IMR-90 (cell line): ENCODE data around the gene COL4A2. TPM values are rescaled to one million over a fixed set of nuclear protein-coding genes. Genes with fewer than 3 reads are reported as not detected.

Experiments used
- ATAC-seq: fragments of 200-7000 bp; cut with Tn5 transposase; 2 replicates; pipeline ENCODE4 v1.9.1; 2020; ENCODE audit warnings: low read depth, mild to moderate bottlenecking, moderate library complexity
- BruUV-seq: library from RNA; stranded (reverse); fragments of 400-500 nt; replicated peaks from 2 replicates; lab custom pipeline; 2021; lab: Mats Ljungman, UMichigan
- CTCF ChIA-PET: fragments of 300-600 bp; formaldehyde crosslinking; extraction: SDS; loops from one replicate; lab custom pipeline; 2021; ENCODE audit warnings: antibody characterized with exemption; lab: Yijun Ruan, JAX
- POLR2A ChIA-PET: fragments of 300-600 bp; sonication (Branson Sonifier 250); formaldehyde crosslinking; loops from one replicate; lab custom pipeline; 2022; ENCODE audit warnings: antibody characterized with exemption; ENCODE audit not compliant: unreplicated experiment; lab: Charles Lee
- DNase-seq: peaks from one replicate; pipeline ENCODE4 v3.0.0; 2013
- H2AFZ ChIP-seq: replicated peaks from 2 replicates; pipeline ENCODE3; 2013; ENCODE audit warnings: low read length, mild to moderate bottlenecking; ENCODE audit not compliant: poor library complexity
- H2AK5ac ChIP-seq: 2 replicates; pipeline ENCODE4 v1.6.1; 2013; ENCODE audit warnings: low read depth, low read length, inconsistent platforms
- H2AK9ac ChIP-seq: replicated peaks from 2 replicates; pipeline ENCODE3; 2013; ENCODE audit warnings: mild to moderate bottlenecking, low read depth, low read length, moderate library complexity; ENCODE audit not compliant: poor library complexity
- H2BK120ac ChIP-seq: 2 replicates; pipeline ENCODE4 v1.6.1; 2013; ENCODE audit warnings: low read depth, low read length, inconsistent platforms
- H2BK15ac ChIP-seq: 3 replicates; pipeline ENCODE4 v1.6.1; 2013; ENCODE audit warnings: low read depth, low read length, inconsistent platforms
- H2BK20ac ChIP-seq: 2 replicates; pipeline ENCODE4 v1.6.1; 2013; ENCODE audit warnings: low read depth, mild to moderate bottlenecking, inconsistent platforms, low read length, moderate library complexity
- H2BK5ac ChIP-seq: 2 replicates; pipeline ENCODE4 v1.6.1; 2013; ENCODE audit warnings: mild to moderate bottlenecking, low read depth, low read length, inconsistent platforms; ENCODE audit not compliant: poor library complexity, severe bottlenecking
- H3K14ac ChIP-seq: replicated peaks from 2 replicates; pipeline ENCODE4 v1.6.1; 2013; ENCODE audit warnings: low read depth, low read length, inconsistent platforms
- H3K18ac ChIP-seq: 2 replicates; pipeline ENCODE4 v1.6.1; 2013; ENCODE audit warnings: low read depth, low read length, control low read depth
- H3K23ac ChIP-seq: 2 replicates; pipeline ENCODE4 v1.6.1; 2013; ENCODE audit warnings: low read depth, low read length, inconsistent platforms
- H3K27ac ChIP-seq: 2 replicates; pipeline ENCODE4 v1.5.1; 2013; ENCODE audit warnings: mild to moderate bottlenecking, control low read depth, low read length; ENCODE audit not compliant: insufficient read depth
- H3K27me3 ChIP-seq: 2 replicates; pipeline ENCODE4 v1.6.1; 2013; ENCODE audit warnings: low read length; ENCODE audit not compliant: control insufficient read depth, insufficient read depth
- H3K36me3 ChIP-seq: 2 replicates; pipeline ENCODE4 v1.6.1; 2013; ENCODE audit warnings: low read length, mixed read lengths; ENCODE audit not compliant: control insufficient read depth, insufficient read depth
- H3K4ac ChIP-seq: 2 replicates; pipeline ENCODE4 v1.6.1; 2013; ENCODE audit warnings: low read depth, low read length, inconsistent platforms
- H3K4me1 ChIP-seq: 2 replicates; pipeline ENCODE4 v1.6.1; 2013; ENCODE audit warnings: low read length, mixed read lengths; ENCODE audit not compliant: control insufficient read depth, insufficient read depth
- H3K4me2 ChIP-seq: 2 replicates; pipeline ENCODE4 v1.6.1; 2013; ENCODE audit warnings: low read depth, mild to moderate bottlenecking, control low read depth, low read length, moderate library complexity
- H3K4me3 ChIP-seq: 2 replicates; pipeline ENCODE4 v1.5.1; 2013; ENCODE audit warnings: low read depth, mild to moderate bottlenecking, control low read depth, low read length, moderate library complexity; ENCODE audit not compliant: insufficient read depth
- H3K56ac ChIP-seq: 2 replicates; pipeline ENCODE4 v1.6.1; 2013; ENCODE audit warnings: low read length, inconsistent platforms; ENCODE audit not compliant: insufficient read depth; ENCODE audit errors: extremely low read depth
- H3K79me1 ChIP-seq, 2 experiments: 2 replicates each; pipeline ENCODE4 v1.6.1; 2013; ENCODE audit warnings: low read length in 2 of 2, inconsistent platforms in 1 of 2, low read depth in 1 of 2
- H3K9ac ChIP-seq: 2 replicates; pipeline ENCODE4 v1.6.1; 2013; ENCODE audit warnings: low read depth, low read length, control low read depth
- H3K9me1 ChIP-seq: 2 replicates; pipeline ENCODE4 v1.6.1; 2013; ENCODE audit warnings: low read length, inconsistent platforms; ENCODE audit not compliant: insufficient read depth
- H3K9me3 ChIP-seq: 2 replicates; pipeline ENCODE4 v1.6.1; 2013; ENCODE audit warnings: low read length; ENCODE audit not compliant: control insufficient read depth, insufficient read depth
- H4K20me1 ChIP-seq: 2 replicates; pipeline ENCODE4 v1.6.1; 2013; ENCODE audit warnings: low read length, inconsistent platforms; ENCODE audit not compliant: insufficient read depth
- H4K5ac ChIP-seq: 2 replicates; pipeline ENCODE4 v1.6.1; 2013; ENCODE audit warnings: mild to moderate bottlenecking, low read depth, low read length, control low read depth
- H4K8ac ChIP-seq, 2 experiments: 2 replicates each; pipeline ENCODE4 v1.6.1; 2013; ENCODE audit warnings: low read depth in 2 of 2, low read length in 2 of 2, control low read depth in 1 of 2, inconsistent platforms in 1 of 2
- H4K91ac ChIP-seq: 2 replicates; pipeline ENCODE4 v1.6.1; 2013; ENCODE audit warnings: low read depth, low read length, inconsistent platforms; ENCODE audit not compliant: insufficient read depth
- BHLHE40 ChIP-seq: fragments of 150-350 bp; IDR thresholded peaks from 2 replicates; pipeline ENCODE4 v1.6.1; 2016; ENCODE audit warnings: mild to moderate bottlenecking, low read depth, low read length
- CEBPB ChIP-seq: IDR thresholded peaks from 2 replicates; pipeline ENCODE4 v1.6.1; 2012; ENCODE audit warnings: low read depth, low read length, improper control_type of control experiment
- CHD1 ChIP-seq: IDR thresholded peaks from 2 replicates; pipeline ENCODE4 v1.6.1; 2012; ENCODE audit warnings: low read depth, low read length, improper control_type of control experiment
- FOS ChIP-seq: fragments of 150-350 bp; IDR thresholded peaks from 2 replicates; pipeline ENCODE4 v1.6.1; 2016; ENCODE audit warnings: low read depth, low read length
- MAFK ChIP-seq: IDR thresholded peaks from 2 replicates; pipeline ENCODE4 v1.6.1; 2012; ENCODE audit warnings: low read depth, low read length, improper control_type of control experiment
- MAZ ChIP-seq: IDR thresholded peaks from 2 replicates; pipeline ENCODE4 v1.6.1; 2012; ENCODE audit warnings: low read depth, mild to moderate bottlenecking, low read length, improper control_type of control experiment, moderate library complexity, borderline replicate concordance
- MXI1 ChIP-seq: IDR thresholded peaks from 2 replicates; pipeline ENCODE4 v1.6.1; 2012; ENCODE audit warnings: low read depth, mild to moderate bottlenecking, low read length, moderate library complexity, borderline replicate concordance
- NFE2L2 ChIP-seq: fragments of 150-350 bp; IDR thresholded peaks from 2 replicates; pipeline ENCODE4 v1.6.1; 2016; ENCODE audit warnings: low read depth, mild to moderate bottlenecking, low read length
- POLR2A ChIP-seq: IDR thresholded peaks from 2 replicates; pipeline ENCODE4 v1.6.1; 2012; ENCODE audit warnings: mild to moderate bottlenecking, low read depth, low read length
- RAD21 ChIP-seq: IDR thresholded peaks from 2 replicates; pipeline ENCODE4 v1.6.1; 2012; ENCODE audit warnings: low read length, improper control_type of control experiment
- RCOR1 ChIP-seq: IDR thresholded peaks from 2 replicates; pipeline ENCODE4 v1.6.1; 2012; ENCODE audit warnings: mild to moderate bottlenecking, low read length, improper control_type of control experiment; ENCODE audit not compliant: insufficient replicate concordance
- RFX5 ChIP-seq: IDR thresholded peaks from 2 replicates; pipeline ENCODE4 v1.8.0; 2012; ENCODE audit warnings: low read depth, mild to moderate bottlenecking, low read length, moderate library complexity
- SMC3 ChIP-seq: fragments of 150-350 bp; IDR thresholded peaks from 2 replicates; pipeline ENCODE4 v1.6.1; 2016; ENCODE audit warnings: low read depth, mild to moderate bottlenecking, antibody characterized with exemption, low read length, moderate library complexity
- WGBS, 2 experiments: methylation state at CpG; one replicate each; pipeline versions ENCODE4 v1.1.5 to v1.1.7; 2013; ENCODE audit warnings: missing lambda C conversion rate in 2 of 2; ENCODE audit not compliant: insufficient read length in 1 of 2; ENCODE audit errors: extremely low coverage in 2 of 2; 5-methylcytosine and 5-hydroxymethylcytosine counted together
- dilution Hi-C: fragments of 300-500 bp; cut with HindIII; formaldehyde crosslinking; loops from one replicate; pipeline ENCODE4 v1.14.3; 2018; ENCODE audit warnings: low sequenced_read_pairs; ENCODE audit not compliant: unreplicated experiment
- in situ Hi-C: fragments of 300-500 bp; cut with MboI; formaldehyde crosslinking; loops from 3 replicates; pipeline ENCODE4 v1.14.3; 2019; ENCODE audit warnings: low sequenced_read_pairs, inconsistent platforms, mixed read lengths
- intact Hi-C: fragments of 100-400 bp; cut with micrococcal nuclease; formaldehyde crosslinking; loops from 2 replicates; pipeline ENCODE4 v1.10.0; 2022
- polyA plus RNA-seq, 3 experiments: library from polyadenylated mRNA; depleted of rRNA; stranded (reverse); fragments of >200 nt; gene quantifications; 2 replicates each; pipeline ENCODE4 v1.2.3, GENCODE V29; 2012; ENCODE audit warnings: low replicate concordance in 1 of 3
- total RNA-seq: library from RNA; depleted of rRNA; stranded (reverse); fragments of >200 nt; gene quantifications from 2 replicates; pipeline ENCODE4 v1.2.3, GENCODE V29; 2012
- TF ChIP-seq, protein P1 (sequence below): conservative IDR thresholded peaks from 2 replicates; pipeline ENCODE4 v1.5.1; 2012; ENCODE audit warnings: mild to moderate bottlenecking, low read depth, low read length, improper control_type of control experiment
- TF ChIP-seq, protein P2 (sequence below): fragments of 150-350 bp; IDR thresholded peaks from 2 replicates; pipeline ENCODE4 v1.6.1; 2017; ENCODE audit warnings: mild to moderate bottlenecking, antibody characterized with exemption, low read length, low read depth
- TF ChIP-seq, protein P3 (sequence below): fragments of 150-350 bp; IDR thresholded peaks from 2 replicates; pipeline ENCODE4 v1.6.1; 2016; ENCODE audit warnings: low read depth, mild to moderate bottlenecking, low read length, moderate library complexity, borderline replicate concordance

Gene COL4A2
- total and polyA plus RNA-seq, 2 of the 4 experiments (the other 2 are of a cell fraction), result 90.7 to 457 TPM

DNA sequence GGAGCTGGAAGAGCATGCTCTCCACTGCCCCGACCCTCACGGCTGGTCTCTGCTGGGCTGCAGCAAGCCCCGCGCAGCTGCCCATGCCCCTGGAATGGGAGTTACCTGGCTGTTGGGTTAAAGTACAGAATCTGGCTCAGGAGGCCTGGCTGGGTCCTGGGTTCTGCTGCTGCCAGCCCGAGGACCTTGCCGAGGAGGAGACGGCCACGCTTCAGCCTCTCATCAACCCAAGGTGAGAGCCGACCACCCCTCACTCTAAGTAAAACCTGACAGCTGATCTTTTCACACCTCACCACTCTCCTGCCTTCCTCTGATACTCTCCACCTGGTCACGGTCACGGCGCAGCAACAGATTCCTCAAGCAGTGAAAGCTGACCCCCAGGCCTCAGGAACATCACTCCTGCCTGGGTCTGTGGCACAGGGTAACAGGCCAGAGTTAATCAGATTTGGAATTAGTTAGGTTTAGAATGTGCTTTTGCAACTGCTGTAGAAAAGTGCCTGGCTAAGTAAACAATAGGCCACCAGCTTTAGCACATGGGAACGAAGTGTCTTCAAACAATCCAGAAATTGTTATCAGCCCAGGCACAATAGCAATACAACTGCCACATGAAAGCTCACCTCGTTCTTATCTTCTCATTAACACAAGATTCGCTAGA, 233.9 kb downstream of the COL4A2 start:
- ATAC-seq (peak; percentile 63), DNase-seq (no peak)
- no peak overlapping the region for H3K56ac ChIP-seq
- POLR2A ChIA-PET, result no interaction called here
- peak overlapping the region; percentile 1 for H2AFZ ChIP-seq
- H3K4me3 ChIP-seq, result no peak overlapping the region
- no peak for TF ChIP-seq FOS
- TF ChIP-seq, protein P1, sequence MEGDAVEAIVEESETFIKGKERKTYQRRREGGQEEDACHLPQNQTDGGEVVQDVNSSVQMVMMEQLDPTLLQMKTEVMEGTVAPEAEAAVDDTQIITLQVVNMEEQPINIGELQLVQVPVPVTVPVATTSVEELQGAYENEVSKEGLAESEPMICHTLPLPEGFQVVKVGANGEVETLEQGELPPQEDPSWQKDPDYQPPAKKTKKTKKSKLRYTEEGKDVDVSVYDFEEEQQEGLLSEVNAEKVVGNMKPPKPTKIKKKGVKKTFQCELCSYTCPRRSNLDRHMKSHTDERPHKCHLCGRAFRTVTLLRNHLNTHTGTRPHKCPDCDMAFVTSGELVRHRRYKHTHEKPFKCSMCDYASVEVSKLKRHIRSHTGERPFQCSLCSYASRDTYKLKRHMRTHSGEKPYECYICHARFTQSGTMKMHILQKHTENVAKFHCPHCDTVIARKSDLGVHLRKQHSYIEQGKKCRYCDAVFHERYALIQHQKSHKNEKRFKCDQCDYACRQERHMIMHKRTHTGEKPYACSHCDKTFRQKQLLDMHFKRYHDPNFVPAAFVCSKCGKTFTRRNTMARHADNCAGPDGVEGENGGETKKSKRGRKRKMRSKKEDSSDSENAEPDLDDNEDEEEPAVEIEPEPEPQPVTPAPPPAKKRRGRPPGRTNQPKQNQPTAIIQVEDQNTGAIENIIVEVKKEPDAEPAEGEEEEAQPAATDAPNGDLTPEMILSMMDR, result no peak
- no peak for TF ChIP-seq MAZ
- TF ChIP-seq CHD1, result no peak
- TF ChIP-seq, protein P2, sequence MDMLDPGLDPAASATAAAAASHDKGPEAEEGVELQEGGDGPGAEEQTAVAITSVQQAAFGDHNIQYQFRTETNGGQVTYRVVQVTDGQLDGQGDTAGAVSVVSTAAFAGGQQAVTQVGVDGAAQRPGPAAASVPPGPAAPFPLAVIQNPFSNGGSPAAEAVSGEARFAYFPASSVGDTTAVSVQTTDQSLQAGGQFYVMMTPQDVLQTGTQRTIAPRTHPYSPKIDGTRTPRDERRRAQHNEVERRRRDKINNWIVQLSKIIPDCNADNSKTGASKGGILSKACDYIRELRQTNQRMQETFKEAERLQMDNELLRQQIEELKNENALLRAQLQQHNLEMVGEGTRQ, result no peak
- no peak for TF ChIP-seq MXI1
- no peak for TF ChIP-seq NFE2L2
- TF ChIP-seq CEBPB, result no peak
- TF ChIP-seq, protein P3, sequence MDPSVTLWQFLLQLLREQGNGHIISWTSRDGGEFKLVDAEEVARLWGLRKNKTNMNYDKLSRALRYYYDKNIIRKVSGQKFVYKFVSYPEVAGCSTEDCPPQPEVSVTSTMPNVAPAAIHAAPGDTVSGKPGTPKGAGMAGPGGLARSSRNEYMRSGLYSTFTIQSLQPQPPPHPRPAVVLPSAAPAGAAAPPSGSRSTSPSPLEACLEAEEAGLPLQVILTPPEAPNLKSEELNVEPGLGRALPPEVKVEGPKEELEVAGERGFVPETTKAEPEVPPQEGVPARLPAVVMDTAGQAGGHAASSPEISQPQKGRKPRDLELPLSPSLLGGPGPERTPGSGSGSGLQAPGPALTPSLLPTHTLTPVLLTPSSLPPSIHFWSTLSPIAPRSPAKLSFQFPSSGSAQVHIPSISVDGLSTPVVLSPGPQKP, result no peak
- TF ChIP-seq SMC3, result no peak
- no peak for TF ChIP-seq BHLHE40
- no peak for TF ChIP-seq RCOR1
- no peak for TF ChIP-seq RFX5
- TF ChIP-seq MAFK, result no peak
- TF ChIP-seq POLR2A, result no peak
- TF ChIP-seq RAD21, result no peak
- H3K4ac ChIP-seq, result no peak overlapping the region
- no peak overlapping the region for H4K8ac ChIP-seq
- H3K27me3 ChIP-seq, result no peaks in the 10 kb centered on the region
- H3K23ac ChIP-seq, result no peak overlapping the region
- H2AK9ac ChIP-seq, result no peak overlapping the region
- peak overlapping the region; percentile 42 for H3K4me2 ChIP-seq
- no peak overlapping the region for H4K91ac ChIP-seq
- CTCF ChIA-PET, result no interaction called here
- H3K36me3 ChIP-seq, result no peaks in the 10 kb centered on the region
- no peak overlapping the region for H3K18ac ChIP-seq
- no peaks in the 10 kb centered on the region; a peak in 1 of 4 replicates for H3K79me1 ChIP-seq
- H3K9ac ChIP-seq, result no peak overlapping the region
- no peak overlapping the region for H2BK5ac ChIP-seq
- 100% methylated on average over 2 of the region's 15 CpGs; no CpG with 5 or more reads in 1 of the 2 experiments for WGBS, 2 experiments
- H2BK20ac ChIP-seq, result no peak overlapping the region
- intact Hi-C loops, result no loop called here
- H3K9me3 ChIP-seq, result peaks cover 2% of the 10 kb centered on the region; the same call in 1 of the 2 replicates
- H2BK15ac ChIP-seq, result no peak overlapping the region
- no TSS peak for BruUV-seq
- H4K20me1 ChIP-seq, result no peaks in the 10 kb centered on the region; the same call in 1 of the 2 replicates
- peaks cover 3% of the 10 kb centered on the region; the same call in 1 of the 2 replicates for H3K9me1 ChIP-seq
- H2BK120ac ChIP-seq, result no peak overlapping the region
- H2AK5ac ChIP-seq, result peak overlapping the region; percentile 30; the same call in 1 of the 2 replicates
- no peak overlapping the region for H3K14ac ChIP-seq
- in situ Hi-C loops, result no loop called here
- H3K27ac ChIP-seq, result peak overlapping the region; percentile 51; the same call in 1 of the 2 replicates
- dilution Hi-C loops, result no loop called here
- H3K4me1 ChIP-seq, result peaks cover 9% of the 10 kb centered on the region
- H4K5ac ChIP-seq, result no peak overlapping the region
